ENCODE data around the gene ELP1.

DNA sequence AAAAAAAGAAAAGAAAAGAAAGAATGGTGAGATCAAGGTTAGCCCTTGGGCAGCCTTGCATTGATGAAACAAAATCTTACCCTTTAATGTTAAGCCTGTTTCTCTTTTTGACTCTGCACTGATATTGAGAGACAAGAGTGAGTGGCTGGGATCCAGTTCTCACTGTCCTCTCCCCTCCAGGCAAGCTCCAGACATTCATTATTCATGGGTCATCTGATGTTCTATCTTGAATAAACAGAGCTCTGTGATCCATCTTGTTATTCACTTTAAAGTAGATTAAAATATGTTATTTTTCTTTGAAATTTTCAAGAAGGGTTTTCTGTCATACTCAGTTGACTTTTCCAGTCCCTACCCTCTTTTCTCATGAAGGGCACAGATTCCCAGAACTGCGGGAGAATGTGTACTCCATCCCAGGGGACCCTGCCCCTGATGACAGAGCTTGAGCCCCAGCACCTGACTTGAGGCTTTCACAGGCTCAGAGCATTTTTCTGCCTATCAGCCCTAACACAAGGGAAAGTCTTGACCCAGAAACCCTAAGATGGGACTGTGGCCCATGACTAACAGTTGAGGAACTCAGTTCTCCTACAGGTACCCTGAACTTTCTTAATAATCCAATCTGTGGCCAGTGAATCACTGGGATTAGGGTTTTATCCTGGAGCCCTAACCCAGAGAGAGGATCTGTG, 102.3 kb downstream of the ELP1 start:
- no peak for TF ChIP-seq EZH2 (optimal IDR thresholded peaks at IDR 0.05; ENCODE audit: low read depth, low read length)
- TF ChIP-seq, protein P1, sequence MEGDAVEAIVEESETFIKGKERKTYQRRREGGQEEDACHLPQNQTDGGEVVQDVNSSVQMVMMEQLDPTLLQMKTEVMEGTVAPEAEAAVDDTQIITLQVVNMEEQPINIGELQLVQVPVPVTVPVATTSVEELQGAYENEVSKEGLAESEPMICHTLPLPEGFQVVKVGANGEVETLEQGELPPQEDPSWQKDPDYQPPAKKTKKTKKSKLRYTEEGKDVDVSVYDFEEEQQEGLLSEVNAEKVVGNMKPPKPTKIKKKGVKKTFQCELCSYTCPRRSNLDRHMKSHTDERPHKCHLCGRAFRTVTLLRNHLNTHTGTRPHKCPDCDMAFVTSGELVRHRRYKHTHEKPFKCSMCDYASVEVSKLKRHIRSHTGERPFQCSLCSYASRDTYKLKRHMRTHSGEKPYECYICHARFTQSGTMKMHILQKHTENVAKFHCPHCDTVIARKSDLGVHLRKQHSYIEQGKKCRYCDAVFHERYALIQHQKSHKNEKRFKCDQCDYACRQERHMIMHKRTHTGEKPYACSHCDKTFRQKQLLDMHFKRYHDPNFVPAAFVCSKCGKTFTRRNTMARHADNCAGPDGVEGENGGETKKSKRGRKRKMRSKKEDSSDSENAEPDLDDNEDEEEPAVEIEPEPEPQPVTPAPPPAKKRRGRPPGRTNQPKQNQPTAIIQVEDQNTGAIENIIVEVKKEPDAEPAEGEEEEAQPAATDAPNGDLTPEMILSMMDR (IDR thresholded peaks at IDR 0.05; ENCODE audit: low read length), result no peak
- no peak for TF ChIP-seq EZH2phosphoT487 (IDR thresholded peaks at IDR 0.05; ENCODE audit: low read length)
